ENCODE results near the gene ZNF436.
A peak's percentile ranks its signal among the peaks of the same experiment; 100 is the strongest.
"Not testable (repeated sequence)": the region's sequence is repeated elsewhere in the genome, so short reads cannot be mapped to it uniquely, and the experiment has no call there.

ZNF436 gene

DNA sequence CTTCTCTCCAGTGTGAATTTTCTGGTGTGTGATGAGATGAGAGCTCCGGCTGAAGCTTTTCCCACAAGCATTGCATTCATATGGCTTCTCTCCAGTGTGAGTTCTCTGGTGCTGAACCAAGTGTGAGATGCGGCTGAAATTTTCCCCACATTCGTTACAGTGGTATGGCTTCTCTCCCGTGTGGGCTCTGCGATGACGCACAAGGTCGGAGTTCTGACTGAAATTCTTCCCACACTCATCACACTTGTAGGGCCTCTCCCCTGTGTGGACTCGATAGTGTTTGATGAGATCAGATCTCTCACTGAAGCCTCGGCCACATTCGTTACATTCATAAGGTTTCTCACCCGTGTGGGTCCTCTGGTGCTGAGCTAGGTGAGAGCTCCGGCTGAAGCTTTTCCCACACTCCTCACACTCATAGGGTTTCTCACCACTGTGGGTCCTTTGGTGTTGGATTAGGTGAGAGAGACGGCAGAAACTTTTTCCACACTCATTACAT is 7.4 kb downstream of the ZNF436 start:
- DNase-seq, result no peak

DNA sequence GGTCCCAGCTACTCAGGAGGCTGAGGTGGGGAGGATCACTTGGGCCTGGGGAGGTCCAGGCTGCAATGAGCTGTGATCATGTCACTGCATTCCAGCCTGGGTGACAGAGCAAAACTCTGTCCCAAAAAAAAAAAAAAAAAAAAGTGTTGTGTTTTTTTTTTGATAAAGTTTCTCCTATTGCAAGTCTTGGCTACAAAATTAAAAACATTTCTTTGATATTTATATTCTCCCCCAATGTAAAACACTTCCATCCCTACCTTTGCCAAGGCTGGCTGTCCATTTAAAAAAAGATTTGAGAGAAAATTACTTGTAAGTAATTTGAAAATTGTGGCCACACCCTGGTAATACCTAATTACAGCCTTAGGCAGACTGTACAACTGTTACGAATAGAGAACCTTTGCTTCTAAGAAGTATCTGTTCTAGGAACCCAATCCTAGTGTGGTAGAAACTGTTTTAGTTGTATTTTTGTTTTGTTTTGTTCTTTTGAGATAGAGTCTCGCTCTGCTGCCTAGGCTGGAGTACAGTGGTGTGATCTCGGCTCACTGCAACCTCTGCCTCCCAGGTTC is 11.2 kb downstream of the ZNF436 start:
- DNase-seq, result no peak

DNA sequence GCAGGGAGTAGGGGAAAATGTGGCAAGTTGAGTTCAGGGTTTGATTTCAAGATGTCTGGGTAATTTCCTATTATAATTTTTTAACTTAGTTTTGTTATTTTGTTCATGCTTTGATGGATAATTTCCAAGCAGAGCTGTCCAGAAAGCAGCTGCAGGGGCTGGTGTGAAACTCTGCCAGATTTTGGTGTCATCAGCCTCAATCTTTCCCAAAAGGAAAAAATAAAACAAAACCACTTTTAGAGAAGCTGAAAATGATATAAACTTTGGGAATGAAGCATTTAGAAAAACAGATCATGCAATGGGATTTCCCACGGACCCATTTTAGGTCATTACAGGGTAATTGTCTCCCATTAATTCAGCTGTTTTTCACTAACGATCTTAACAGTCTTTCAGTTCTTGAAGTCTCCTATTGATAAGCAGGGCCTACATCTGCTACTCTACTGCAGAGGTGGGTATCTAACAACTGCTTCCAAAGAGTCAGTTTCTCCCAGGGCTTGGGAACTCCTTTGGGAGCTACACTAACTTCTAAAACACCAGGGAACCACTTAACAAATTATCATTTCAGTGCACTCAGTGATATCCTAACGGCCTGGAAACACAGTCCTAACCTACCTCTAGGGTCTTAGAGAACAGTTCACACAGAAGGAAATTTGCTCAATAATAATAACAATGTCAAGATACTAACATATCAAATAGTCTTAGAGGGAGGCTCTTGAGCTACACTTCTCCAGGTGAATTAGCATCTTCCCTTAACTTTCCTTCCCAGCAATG is 12.3 kb downstream of the ZNF436 start:
- DNase-seq, result no peak

DNA sequence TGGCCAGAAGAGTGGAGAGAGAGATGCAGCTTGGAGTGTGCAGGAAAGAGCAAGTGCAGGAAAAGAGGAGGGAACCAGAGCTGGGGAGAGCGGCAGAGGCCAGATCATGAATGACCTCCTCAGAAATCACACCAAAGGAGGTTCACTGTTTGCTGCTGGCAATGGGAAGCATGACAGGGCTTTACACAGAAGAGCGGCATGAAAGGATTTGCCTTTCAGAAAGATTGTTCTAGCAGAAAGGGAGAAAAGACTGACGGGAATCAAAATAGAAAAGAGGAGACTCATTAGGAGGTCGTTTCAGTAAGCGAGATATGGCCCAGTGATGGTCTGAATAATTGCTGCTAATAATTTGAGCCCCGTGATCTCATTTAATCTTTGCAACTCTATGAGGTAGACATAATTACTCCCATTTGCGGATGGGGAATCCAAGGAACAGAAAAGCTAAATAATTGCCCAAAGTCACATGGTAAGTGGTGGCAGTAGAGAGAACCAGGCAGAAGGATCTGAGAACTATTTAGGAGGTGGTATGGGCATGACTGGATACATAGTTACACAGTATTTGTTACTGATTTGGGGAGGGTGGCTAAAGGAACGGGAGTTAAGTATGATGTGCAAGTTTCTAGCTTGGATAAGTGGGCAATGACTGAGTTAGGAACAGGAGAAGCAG is 13.0 kb downstream of the ZNF436 start:
- DNase-seq, result no peak

DNA sequence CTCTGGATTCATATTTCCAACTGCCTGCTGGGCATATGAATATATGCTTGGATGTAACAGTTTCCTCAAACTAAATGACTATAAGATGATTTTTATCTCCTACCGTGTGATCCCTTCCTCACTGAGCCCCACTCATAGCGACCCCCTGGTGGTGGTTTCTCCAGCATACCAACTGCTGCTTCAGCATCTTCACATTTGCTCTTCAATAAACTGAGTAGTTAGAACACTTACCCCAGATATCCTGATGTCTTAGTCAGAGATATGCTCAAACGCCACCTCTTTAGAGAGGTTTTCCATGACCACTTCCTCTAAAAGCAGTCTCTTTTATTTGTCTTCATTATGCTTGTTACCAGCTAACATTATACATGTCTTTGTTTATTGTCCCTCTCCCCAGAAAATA is 15.4 kb downstream of the ZNF436 start:
- no peak for DNase-seq

DNA sequence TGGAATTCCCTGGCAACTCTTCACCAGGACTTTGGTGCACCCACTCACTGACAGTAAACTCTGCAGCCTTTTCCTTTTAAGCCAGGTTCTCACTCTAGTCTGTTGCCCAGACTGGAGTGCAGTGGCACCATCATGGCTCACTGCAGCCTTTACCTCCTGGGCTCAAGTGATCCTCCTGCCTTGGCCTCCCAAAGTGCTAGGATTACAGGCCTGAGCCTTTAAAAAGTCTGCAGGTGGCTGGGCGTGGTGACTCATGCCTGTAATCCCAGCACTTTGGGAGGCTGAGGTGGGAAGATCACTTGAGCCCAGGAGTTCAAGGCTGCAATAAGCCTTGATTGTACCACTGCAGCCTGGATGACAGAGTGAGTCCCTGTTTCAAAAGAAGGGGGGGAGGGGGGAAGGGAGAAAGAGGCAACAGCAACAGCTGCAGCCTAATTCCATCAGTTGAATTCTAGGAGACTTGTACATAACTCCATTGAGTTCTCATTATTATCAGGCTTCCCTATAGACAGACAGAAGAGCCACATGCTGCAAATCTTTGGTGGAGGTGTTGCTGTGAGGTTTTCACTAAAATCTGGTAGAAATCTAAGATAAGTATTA is 17.4 kb downstream of the ZNF436 start:
- DNase-seq, result no peak

DNA sequence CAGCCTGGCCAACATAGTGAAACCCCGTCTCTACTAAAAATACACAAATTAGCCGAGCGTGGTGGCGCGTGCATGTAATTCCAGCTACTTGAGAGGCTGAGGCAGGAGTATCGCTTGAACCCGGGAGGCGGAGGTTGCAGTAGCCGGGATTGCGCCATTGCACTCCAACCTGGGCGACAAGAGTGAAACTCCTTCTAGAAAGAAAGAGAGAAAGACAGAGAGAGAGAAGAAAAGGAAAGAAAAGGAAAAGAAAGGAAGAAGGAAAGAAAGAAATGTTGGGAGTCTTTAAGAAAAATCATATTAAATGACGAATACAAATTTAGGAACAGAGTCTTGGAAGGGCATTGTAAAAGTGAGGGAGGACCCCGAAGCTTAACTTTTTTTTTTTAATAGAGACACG is 23.7 kb downstream of the ZNF436 start:
- no peak for DNase-seq

DNA sequence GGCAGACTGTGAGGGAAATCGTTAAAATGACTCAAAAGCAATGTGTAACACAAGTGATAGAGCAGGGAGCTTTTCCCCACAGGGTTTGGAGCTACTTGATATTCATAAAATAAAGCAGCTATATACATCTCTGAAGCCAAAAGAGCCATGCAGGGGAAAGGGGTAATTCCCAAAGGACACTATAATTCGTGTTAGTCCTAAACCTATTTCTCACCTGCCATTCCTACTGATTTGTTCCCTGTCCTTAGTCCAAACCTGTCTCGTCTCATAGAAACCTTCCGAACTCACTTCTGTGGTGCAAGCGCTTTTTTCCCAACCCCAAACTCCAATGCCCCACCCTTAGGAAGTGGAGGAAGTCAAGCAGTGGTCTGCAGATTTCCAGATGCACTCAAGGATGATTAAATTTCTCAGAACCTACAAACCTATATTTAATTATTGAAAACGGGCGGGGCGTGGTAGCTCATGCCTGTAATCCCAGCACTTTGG is 24.6 kb downstream of the ZNF436 start:
- no peak for DNase-seq

DNA sequence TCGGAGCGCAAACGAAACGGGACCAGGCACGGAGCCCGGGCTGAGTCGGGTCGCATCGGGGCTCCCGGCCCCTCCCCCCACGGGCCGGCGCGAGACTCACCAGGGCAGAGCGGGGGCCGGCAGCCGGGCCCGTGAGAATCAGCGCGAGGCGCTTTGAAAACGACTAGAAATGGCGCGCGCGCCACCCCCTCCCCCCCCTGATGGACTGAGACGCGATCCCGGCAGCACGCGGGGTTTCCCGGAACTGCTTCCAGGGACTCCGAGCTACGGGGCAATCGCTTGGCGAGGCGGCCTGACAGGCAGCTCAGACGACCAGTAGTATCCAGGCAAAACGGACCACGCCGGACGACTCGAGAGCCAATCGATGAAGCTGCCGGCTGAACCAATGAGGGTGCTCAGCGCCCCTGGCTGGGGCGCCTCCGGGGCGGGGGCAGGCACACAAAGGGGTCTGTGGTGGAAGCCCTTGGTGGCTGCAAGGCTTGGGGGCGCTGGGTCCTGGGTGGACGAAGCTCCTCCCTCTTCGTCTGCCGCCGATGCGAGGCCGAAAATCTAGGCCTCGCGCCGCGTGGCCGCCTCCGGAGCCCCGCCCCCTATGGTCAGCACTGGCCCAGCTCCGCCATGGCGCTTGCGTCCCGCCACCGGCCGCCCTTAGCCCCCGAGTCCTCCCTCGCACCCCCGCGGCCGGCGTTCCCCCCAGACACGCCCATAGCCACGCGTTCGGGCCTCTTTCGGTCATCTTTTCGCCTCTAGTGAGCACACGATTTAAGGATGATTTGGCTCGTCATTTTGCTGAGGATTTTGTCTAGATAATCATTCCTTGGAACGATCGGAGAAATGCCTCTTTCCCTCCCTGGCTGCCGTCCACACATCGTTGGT is 25.3 kb downstream of the ZNF436 start, which contains the start of gene HNRNPR:
Gene HNRNPR, minus strand, starts transcription at position 174 of the 876 bp plus-strand sequence. CDS start 3,276 bp downstream, outside the sequence.
- peak; percentile 98 for DNase-seq

DNA sequence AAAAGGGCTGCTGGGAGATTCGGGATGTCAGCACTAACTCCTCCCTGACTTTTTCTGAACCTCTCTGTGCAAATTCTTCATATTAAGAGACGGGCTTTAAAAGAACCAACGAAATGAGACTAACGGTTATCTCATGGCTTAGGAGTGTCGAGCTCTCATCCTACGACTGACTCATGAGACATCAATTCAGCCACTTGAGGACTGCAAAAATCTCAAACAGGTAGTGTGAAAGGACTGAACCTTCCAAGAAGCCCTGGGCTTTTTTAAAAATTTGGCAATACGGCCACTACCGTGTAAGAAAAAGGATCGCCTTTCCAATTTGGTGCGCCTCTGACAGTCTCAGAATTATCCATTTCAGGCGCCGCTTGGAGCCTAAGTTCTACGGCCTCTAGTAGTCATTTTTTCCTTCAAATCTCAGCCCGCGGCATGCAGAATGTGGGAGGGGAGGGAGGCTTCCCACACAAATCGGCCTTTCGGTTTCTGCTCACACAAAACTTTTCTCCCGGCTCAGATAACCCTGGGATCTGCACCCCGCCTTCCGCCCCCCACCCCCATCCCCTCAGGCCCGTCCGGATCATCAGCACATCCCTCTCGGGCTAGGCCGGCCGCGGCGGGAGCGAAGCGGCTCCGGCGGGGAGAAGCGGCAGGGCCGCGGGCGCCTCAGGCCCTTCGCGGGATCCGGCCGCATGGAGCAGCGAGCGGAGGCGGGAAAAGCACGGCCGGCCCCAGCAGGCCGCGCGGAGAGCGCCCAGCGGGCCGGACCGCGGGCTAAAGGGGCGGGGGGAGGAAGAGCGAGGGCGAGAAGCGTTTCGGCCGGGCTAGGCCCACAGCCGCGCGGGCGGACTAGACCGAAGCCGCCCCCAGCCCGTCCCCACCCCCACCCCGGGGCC is 26.2 kb downstream of the ZNF436 start:
- no peak for DNase-seq

DNA sequence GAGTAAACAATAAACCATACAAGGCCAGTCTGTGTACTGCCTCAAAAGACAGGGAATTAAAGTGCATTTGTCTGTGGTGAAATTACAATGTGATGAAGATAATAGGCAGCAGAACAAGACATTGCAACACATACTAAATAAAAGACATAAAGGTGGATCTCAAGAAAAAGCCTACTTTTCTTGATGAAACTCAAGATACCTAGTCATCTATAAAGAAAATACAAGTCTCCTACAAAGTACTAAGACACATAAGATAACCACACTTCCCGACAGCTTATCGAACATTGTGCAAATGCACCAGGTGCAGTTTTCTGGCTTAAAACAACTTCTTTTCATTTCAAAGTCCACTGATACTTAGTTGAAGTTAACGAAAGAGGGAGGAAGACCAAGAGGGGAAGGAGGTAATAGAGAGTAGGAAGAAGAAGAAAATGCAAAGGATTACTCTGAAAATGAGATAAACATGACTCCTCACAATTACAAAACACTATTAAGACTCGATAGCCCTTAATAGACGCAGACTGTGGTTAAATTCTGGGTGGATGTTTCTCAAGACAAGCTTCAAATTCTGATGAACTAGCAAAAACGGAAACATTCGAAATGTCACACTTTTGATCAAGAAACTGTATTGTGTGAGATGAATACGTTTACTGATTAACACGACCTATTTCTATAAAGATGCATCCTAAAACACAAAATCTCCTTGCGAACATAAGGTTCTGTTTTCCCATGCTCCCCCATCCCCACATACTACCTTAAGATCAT is 27.5 kb downstream of the ZNF436 start:
- DNase-seq, result no peak

DNA sequence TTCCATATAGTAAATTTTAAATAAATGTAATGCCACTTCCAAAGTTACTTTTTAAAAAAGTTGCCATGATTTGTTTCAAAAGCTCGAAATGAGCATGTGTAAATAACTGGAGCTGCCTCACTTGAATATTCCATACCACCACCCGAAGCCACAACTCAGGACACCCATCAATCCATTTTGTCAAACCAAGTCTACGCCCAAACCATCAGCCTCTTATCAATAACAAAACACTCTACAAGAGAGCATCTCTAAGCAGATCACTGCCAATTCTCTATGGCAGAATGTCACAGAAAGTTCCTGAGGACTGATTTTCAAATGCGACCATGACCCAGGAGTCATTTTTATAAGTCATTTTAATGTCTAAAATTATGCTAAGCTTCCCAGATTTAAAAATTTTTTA is 30.0 kb downstream of the ZNF436 start:
- no peak for DNase-seq

DNA sequence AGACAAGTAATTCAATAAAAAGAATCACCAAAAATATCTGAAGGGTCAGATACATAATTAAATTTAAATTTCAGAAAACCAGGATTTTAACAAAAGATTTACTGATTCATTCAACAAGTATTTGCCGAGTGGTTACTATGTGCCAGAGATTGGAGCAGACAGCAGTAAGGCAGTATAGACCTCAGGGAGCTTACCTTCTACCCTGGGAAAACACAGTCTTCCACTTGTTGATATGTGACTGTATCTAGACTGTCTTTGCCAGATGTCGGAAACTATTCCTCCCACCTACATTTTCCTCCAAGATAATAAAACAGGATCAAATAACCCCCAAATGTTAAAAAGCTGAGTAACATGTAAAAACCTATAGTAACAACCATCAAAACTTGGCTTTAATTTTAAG is 31.8 kb downstream of the ZNF436 start:
- DNase-seq, result no peak

DNA sequence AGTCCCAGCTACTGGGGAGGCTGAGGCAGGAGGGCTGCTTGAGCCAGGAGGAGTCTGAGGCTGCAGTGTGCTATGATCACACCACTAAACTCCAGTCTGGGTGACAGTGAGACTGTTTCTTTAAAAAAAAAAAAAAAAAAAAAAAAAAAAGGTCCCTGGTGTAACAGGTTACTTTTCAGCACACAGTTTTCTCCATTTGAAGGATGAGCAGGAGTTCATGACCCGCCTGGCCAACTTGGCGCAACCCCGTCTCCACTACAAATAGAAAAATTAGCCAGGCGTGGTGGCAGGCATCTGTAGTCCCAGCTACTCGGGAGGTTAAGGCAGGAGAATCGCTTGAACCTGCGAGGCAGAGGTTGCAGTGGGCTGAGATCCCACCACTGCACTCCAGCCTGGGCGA is 37.9 kb downstream of the ZNF436 start:
- no peak for DNase-seq

DNA sequence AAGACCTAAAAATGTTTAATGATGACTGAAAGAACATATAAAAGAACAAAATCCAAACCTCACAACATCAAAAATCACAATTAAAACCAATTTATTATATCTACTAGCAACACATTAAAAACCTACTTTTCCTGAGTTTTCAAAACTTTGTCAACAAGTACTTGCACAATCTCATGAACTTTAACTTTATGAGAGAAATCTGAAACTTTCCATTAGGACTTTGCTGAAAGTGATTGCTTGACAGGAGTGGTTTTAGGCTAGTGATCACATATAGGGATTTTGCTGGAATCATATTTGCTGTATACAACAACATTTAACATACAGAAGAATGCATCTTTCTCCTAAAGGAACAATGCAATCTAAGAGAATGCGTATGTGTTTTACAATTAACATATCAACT is 38.8 kb downstream of the ZNF436 start:
- no peak for DNase-seq

DNA sequence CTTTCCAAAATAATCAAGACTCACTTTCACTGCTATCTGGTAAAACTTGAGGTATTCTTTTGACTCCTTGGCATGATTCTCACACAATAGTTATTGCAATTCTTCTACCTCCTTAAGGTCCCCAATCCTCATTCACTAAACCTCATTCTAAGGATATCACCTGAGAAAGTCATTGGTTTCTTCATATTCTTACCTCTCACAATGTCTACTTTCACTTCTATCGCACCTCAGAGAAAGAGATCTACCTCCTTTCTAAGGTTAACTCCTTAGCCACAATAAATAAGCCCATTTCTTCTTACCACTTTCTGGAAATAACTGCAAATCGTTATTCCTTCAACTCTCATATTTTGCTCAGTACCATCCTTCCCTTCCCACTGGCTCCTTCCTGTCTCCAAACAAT is 44.2 kb downstream of the ZNF436 start:
- no peak for DNase-seq

DNA sequence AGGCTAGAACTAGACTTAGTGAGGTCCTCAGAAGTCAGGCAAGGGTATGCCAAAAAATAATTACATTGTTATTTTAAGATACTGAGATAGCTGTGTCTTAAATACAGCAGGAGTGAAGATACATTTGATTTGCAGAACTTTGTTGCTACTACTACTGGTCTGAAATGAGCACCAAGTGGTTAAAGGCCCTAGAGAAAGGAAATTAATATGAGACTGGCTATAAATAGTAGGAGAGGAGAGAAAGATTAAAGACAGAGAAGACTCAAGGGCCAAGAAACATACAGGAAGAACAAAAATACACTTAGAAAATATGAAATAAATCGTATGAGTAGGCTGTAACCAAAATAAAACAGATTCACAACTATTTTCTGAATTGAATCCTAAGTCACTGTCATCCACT is 46.9 kb downstream of the ZNF436 start:
- no peak for DNase-seq

DNA sequence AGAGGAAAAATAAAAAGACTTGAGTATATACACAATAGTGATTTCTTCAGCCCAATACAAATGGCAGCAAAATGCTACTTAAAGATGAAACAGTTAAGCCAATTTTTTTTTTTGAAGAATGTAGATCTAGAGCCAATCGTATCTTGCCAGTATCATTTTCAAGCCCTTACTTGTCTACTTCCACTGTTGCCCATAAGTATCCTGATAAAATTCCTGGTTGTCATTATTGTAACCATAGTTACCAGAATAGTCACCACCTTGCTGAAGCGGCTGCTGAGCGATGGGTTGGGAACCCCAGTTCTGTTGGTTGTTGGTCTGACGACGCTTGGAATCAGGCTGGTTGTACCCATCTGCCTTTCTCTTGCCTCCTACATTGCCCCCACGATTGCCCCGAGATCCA is 59.4 kb downstream of the ZNF436 start:
- DNase-seq, result not testable (repeated sequence)

Measured in NCI-H1436 treated with DMSO at 0.1 percent for 48 hours (cell line).